Activated T-cell treated with anti-CD3 and anti-CD28 coated beads for 1 hour (primary cell): Measurements from ENCODE around the gene NEU4.
"Not testable (repeated sequence)": the region's sequence is repeated elsewhere in the genome, so short reads cannot be mapped to it uniquely, and the experiment has no call there.

Experiments used
- DNase-seq: peaks from one replicate; pipeline ENCODE4 v3.0.0-alpha.2; 2020; ENCODE audit warnings: low read depth

NEU4 gene

GRCh38 chr2:241814393-241814642 lies 5.3 kb downstream of the NEU4 start:
- no peak for DNase-seq

- DNase-seq: no peak
Measured at GRCh38 chr2:241814643-241815476, 5.9 kb downstream of the NEU4 start.

GRCh38 chr2:241815477-241816430 lies 6.8 kb downstream of the NEU4 start:
- no peak for DNase-seq

- DNase-seq: no peak
Measured at GRCh38 chr2:241816431-241817121, 7.6 kb downstream of the NEU4 start.

GRCh38 chr2:241817126-241817820 lies 8.3 kb downstream of the NEU4 start:
- no peak for DNase-seq

GRCh38 chr2:241817821-241818215 lies 8.8 kb downstream of the NEU4 start:
- DNase-seq: not testable (repeated sequence)

GRCh38 chr2:241818229-241818942 lies 9.4 kb downstream of the NEU4 start:
- DNase-seq: no peak

- DNase-seq: no peak
Measured at GRCh38 chr2:241818943-241819270, 9.9 kb downstream of the NEU4 start.

- not testable (repeated sequence) for DNase-seq
Measured at GRCh38 chr2:241819947-241820624, 11.1 kb downstream of the NEU4 start.

GRCh38 chr2:241820625-241821384 lies 11.8 kb downstream of the NEU4 start:
- DNase-seq: no peak

- no peak for DNase-seq
Measured at GRCh38 chr2:241821460-241822263, 12.7 kb downstream of the NEU4 start.

- DNase-seq: no peak
Measured at GRCh38 chr2:241822264-241822623, 13.3 kb downstream of the NEU4 start.

GRCh38 chr2:241823531-241824437 lies 14.8 kb downstream of the NEU4 start:
- DNase-seq: not testable (repeated sequence)

GRCh38 chr2:241827394-241827793 lies 18.4 kb downstream of the NEU4 start:
- DNase-seq: no peak

GRCh38 chr2:241833101-241833663 lies 24.2 kb downstream of the NEU4 start:
- no peak for DNase-seq

GRCh38 chr2:241833756-241834526 lies 24.9 kb downstream of the NEU4 start:
- not testable (repeated sequence) for DNase-seq
